ENCODE results near the gene GHRHR.

Gene GHRHR

GRCh38 chr7:30968747-30969603 is 5.2 kb downstream of the GHRHR start:
- no peak for DNase-seq (ENCODE audit: low spot score)

DNA sequence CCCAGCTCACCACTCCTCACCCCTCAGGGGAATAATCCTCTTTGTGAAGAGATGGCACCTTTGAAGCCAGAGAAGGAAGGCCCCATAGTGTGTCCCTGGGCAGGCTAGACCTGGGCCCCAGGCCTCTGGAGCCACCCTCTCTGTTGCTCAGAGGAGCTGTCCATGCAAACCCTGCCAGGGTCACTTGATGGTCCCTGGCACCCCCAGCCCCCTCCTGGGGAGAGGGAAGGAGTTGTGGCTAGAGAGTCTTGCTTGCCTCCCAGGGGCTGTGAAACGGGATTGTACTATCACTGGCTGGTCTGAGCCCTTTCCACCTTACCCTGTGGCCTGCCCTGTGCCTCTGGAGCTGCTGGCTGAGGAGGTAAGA is 5.8 kb downstream of the GHRHR start:
- no peak for DNase-seq (ENCODE audit: low spot score)

- DNase-seq (ENCODE audit: low spot score): no peak
Measured at GRCh38 chr7:30970074-30970473, 6.3 kb downstream of the GHRHR start.

- DNase-seq (ENCODE audit: low spot score): no peak
Measured at GRCh38 chr7:30970594-30971094, 6.9 kb downstream of the GHRHR start.

DNA sequence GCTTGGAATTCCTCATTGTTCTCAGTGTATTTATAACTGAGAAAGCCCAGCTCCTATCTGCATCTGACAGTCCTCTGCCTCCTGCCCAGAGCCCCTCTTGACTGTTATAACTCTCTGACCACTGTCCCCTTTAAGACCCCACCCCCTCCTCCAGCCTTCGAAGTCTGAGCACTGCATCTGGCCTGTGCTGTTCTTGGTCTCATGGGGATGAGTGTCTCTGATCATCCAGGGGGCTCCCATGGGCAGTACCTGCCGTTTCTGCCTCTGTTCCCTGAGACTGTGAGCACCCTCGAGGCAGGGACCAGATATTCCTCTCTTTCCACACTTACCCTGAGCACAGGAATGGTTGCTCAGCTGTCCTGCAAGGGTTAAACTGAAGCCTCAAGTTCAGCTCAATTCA is 7.7 kb downstream of the GHRHR start:
- no peak for DNase-seq (ENCODE audit: low spot score)

- no peak for DNase-seq (ENCODE audit: low spot score)
Measured at GRCh38 chr7:30971840-30972563, 8.2 kb downstream of the GHRHR start.

GRCh38 chr7:30973292-30973691 is 9.5 kb downstream of the GHRHR start:
- DNase-seq (ENCODE audit: low spot score): no peak

DNA sequence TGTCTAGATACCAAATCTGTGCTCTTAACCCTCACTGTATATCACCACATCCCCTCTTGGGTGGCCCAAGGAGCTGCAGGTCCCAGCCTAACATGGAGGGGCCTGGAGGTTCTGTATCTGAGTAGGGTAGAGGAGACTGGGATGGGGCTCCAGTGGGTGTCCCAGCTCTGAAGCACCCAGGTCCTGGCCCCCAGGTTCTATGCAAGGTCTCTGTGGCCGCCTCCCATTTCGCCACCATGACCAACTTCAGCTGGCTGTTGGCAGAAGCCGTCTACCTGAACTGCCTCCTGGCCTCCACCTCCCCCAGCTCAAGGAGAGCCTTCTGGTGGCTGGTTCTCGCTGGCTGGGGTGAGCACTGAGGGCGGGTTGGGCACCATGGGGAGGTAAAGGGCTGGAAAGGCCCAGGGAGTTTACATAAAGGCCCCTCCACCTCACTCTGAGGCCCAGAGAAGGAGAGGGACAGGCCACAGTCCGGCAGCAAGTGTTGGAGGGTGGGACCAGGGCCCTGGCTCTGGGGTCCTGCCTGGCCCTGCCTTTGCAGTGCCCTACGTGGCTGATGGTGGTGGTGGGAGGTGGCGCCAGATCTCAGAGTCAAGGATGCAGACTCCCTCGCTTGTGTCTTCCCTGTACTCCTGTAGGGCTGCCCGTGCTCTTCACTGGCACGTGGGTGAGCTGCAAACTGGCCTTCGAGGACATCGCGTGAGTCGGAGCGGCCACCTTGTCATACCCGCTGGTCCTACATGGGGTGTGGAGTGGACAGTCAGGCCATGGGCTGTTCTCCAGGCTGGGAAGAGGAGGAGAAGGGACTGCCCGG is 10.2 kb downstream of the GHRHR start:
- no peak for DNase-seq (ENCODE audit: low spot score)

GRCh38 chr7:30974605-30975255 is 11.0 kb downstream of the GHRHR start:
- DNase-seq (ENCODE audit: low spot score): peak; percentile 67

DNA sequence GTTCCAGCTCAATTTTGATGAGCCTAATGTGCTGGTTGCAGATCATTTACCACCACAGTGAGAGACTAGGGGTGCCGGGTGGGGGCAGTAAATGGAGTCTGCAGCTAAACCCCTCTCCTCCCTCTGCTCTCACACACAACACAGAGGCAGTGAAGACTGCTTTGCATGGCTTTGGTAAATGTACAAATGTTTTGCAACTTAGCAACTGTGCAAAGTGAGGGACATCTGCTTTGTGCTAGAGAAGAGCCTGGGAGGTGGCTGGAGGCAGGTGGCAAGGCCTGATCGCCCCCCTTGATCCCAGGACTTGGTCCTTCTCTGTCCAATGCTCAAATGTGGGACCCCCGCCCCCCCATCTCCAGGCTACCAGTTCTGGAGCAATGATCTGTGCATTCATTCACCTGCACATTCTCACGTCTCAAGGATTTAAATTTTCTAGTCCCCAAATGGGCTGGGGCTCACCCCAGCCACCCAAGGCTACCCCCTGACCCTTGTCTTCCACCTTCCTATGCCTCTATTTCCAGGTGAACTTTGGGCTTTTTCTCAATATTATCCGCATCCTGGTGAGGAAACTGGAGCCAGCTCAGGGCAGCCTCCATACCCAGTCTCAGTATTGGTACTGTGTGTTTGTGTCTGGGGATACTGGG is 11.6 kb downstream of the GHRHR start:
- DNase-seq (ENCODE audit: low spot score): no peak

GRCh38 chr7:30976381-30976780 is 12.6 kb downstream of the GHRHR start:
- DNase-seq (ENCODE audit: low spot score): no peak

GRCh38 chr7:30977222-30977621 is 13.5 kb downstream of the GHRHR start:
- no peak for DNase-seq (ENCODE audit: low spot score)

- DNase-seq (ENCODE audit: low spot score): peak; percentile 68
Measured at GRCh38 chr7:30977896-30978564, 14.3 kb downstream of the GHRHR start.

GRCh38 chr7:30979027-30979426 is 15.3 kb downstream of the GHRHR start:
- no peak for DNase-seq (ENCODE audit: low spot score)

GRCh38 chr7:30980194-30980593 is 16.4 kb downstream of the GHRHR start:
- DNase-seq (ENCODE audit: low spot score): no peak

DNA sequence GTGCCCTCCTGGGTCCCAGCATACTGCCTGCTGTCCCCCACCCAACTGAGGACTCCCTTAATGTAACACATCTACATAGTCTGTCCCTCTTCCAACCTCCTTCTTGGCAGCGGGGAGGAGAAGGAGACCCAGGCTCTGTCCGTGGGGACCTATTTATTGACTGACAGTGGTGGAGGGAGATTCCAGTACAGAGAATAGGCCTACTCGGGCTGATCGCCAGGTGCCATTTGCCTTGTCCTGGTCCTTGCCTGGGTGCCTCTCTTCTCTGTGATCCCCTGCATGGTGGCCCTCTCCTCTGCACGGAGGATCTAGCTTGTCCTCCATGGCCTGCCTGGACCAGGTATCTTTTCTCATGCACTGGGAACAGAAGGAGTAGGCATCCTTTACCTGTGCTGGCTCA is 17.0 kb downstream of the GHRHR start:
- no peak for DNase-seq (ENCODE audit: low spot score)

DNA sequence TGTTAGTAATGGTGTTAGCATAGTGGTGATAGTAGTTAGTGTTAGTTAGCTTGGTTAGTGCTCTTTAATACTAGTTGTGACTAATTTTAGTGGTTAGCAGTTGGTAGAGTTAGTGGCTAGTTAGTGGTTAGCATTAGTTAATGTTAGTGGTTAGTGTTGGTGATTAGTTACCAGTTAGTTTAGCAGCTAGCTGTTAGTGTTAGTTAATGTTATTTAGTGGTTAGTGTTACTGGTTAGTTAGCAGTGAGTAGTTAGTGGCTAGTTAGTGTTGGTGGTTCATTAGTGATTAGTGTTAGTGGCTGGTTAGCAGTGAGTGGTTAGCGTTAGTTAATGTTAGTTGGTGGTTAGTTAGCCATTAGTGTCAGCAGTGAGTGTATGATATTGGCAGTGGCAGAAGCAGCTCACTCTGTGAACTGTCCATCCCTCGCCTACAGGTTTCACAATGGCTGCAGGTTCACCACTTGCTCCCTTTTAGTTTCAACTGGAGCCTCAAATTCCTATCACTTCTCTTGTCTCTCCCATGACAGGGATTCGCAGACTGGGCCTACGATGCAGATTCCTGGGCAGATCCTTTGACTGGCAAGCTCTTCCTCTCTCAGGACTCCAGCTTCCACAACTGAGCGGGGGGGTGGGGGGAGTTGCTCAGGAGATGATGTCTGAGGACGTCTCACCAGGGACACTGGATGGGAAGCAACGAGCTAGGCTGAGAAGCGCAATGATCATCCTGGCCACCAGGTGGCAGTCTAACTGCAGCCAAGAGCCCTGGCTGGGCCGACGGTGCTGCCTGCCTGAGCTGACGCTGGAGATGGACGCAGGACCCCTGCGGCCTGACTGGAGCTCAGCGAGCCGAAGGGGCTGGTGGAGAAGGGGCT is 19.5 kb downstream of the GHRHR start:
- DNase-seq (ENCODE audit: low spot score): peak; percentile 89

DNA sequence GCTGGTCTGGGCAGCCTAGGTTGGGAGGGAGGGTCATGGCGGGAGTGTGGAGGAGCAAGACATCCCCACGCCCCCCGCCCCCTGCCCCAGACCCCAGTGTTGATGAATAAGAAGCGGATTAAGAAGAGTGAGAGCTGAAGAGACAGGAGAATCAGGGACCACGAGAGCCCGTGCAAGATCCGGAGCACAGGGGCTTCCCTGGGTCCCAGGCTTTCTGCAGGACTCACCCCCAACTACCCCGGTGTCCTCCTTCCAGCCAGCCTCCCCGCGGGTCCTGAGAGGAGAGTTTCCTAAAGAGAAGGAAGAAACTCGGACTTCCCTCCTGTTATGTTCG is 20.1 kb downstream of the GHRHR start:
- no peak for DNase-seq (ENCODE audit: low spot score)

DNA sequence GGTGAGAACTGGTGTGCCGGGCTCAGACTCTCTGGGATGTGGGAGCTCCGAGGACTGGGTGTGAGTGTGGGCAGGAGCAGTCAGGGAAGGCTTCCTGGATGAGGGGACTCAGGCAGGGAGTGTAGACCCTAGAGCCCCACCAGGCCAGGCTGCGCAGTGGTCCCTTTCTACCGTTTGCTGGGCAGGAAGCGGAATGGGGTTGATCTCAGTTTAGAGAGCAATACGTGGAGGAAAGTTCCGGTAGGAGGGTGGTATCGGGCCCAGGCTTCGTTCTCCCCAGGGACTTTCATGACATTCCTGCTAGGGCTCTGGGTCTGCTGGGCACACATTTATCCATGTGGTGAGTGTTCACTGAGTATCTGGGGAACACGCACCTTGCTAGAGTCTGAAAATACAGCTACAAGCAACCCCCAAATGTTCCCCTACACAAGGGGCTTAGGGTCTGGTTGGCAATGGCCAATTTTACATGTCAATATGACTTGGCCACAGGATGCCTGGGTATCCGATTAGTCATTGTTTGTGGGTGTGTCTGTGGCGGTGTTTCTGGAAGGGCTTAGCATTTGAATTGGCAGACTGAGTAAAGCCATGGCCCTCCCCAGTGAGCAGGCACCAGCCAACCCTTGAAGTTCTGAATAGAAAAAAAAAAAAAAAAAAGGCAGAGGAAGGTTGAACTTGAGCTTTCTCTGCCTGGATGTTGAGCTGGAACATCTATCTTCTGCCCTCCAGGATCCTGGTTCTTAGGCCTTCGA is 20.8 kb downstream of the GHRHR start:
- no peak for DNase-seq (ENCODE audit: low spot score)
